ENCODE data around the gene PCDHGA7.
A peak's percentile ranks its signal among the peaks of the same experiment; 100 is the strongest.
"Not testable (repeated sequence)": the region's sequence is repeated elsewhere in the genome, so short reads cannot be mapped to it uniquely, and the experiment has no call there.

The PCDHGA7 gene

GRCh38 chr5:141382469-141383294 lies at the start of gene PCDHGA7:
Gene PCDHGA7, plus strand, starts transcription at chr5:141382742. Its CDS starts 158 bp downstream, at chr5:141382900.
- peak in 1 of 2 donors; percentile 9 for DNase-seq (ENCODE audit: low spot score in 2 of 2)
- ATAC-seq (ENCODE audit: low read depth) = no peak
- Mint-ChIP-seq H3K9me3 (peaks cover 7% of the 10 kb centered on the region), H3K27ac (no peak within 1 kb of the TSS), H3K36me3 (peaks cover 3% of the 10 kb centered on the region), H3K27me3 (peaks cover 21% of the 10 kb centered on the region), H3K4me1 (no peaks in the 10 kb centered on the region), H3K4me3 (peak within 1 kb of the TSS; percentile 78)

GRCh38 chr5:141338538-141339306 lies 43.8 kb upstream of the PCDHGA7 start, which contains the start of gene PCDHGA2:
Gene PCDHGA2, plus strand, starts transcription at chr5:141338760.
- Mint-ChIP-seq H3K9me3 (peaks cover 31% of the 10 kb centered on the region), H3K36me3 (peaks cover 10% of the 10 kb centered on the region)
- DNase-seq (ENCODE audit: low spot score in 2 of 2) = no peak

GRCh38 chr5:141340781-141341354 lies 41.7 kb upstream of the PCDHGA7 start:
- peaks cover 30% of the 10 kb centered on the region for H3K9me3 Mint-ChIP-seq
- H3K27me3 Mint-ChIP-seq = peaks cover 26% of the 10 kb centered on the region
- not testable (repeated sequence) for H3K36me3 Mint-ChIP-seq; H3K27ac Mint-ChIP-seq; ATAC-seq (ENCODE audit: low read depth); H3K4me1 Mint-ChIP-seq; DNase-seq (ENCODE audit: low spot score in 2 of 2); H3K4me3 Mint-ChIP-seq

More at GRCh38 chr5:141338538-141339306, 43.8 kb upstream of the PCDHGA7 start, which contains the start of gene PCDHGA2:
- Mint-ChIP-seq H3K4me3 (peak within 1 kb of the TSS; percentile 41), H3K4me1 (peaks cover 2% of the 10 kb centered on the region), H3K27ac (no peak within 1 kb of the TSS), H3K27me3 (peaks cover 32% of the 10 kb centered on the region)
- ATAC-seq (ENCODE audit: low read depth) = no peak

- Mint-ChIP-seq H3K27ac (no peak overlapping the region), H3K4me1 (no peaks in the 10 kb centered on the region), H3K4me3 (no peak overlapping the region), H3K27me3 (peaks cover 23% of the 10 kb centered on the region), H3K36me3 (peaks cover 7% of the 10 kb centered on the region), H3K9me3 (peaks cover 23% of the 10 kb centered on the region)
- ATAC-seq (ENCODE audit: low read depth) (no peak), DNase-seq (ENCODE audit: low spot score in 2 of 2) (no peak)
These were observed 39.8 kb upstream of the PCDHGA7 start for GRCh38 chr5:141342773-141343172.

- no peak for ATAC-seq (ENCODE audit: low read depth)
- no peak for DNase-seq (ENCODE audit: low spot score in 2 of 2)
- Mint-ChIP-seq H3K9me3 (peaks cover 20% of the 10 kb centered on the region), H3K27me3 (peaks cover 20% of the 10 kb centered on the region), H3K36me3 (peaks cover 7% of the 10 kb centered on the region), H3K4me3 (peak within 1 kb of the TSS; percentile 58), H3K4me1 (no peaks in the 10 kb centered on the region), H3K27ac (no peak within 1 kb of the TSS)
These were observed 39.1 kb upstream of the PCDHGA7 start, which contains the start of gene PCDHGA3 for GRCh38 chr5:141343242-141343952. Gene PCDHGA3, plus strand, starts transcription at chr5:141343829. Its CDS starts 205 bp downstream, at chr5:141344034.

- peaks cover 20% of the 10 kb centered on the region for H3K27me3 Mint-ChIP-seq
- H3K4me1 Mint-ChIP-seq = no peaks in the 10 kb centered on the region
- H3K9me3 Mint-ChIP-seq = peaks cover 18% of the 10 kb centered on the region
- ATAC-seq (ENCODE audit: low read depth) (no peak), DNase-seq (ENCODE audit: low spot score in 2 of 2) (no peak)
- H3K4me3 Mint-ChIP-seq = peak overlapping the region; percentile 58
- peaks cover 7% of the 10 kb centered on the region for H3K36me3 Mint-ChIP-seq
- no peak overlapping the region for H3K27ac Mint-ChIP-seq
These were observed 38.5 kb upstream of the PCDHGA7 start for GRCh38 chr5:141343953-141344463.

GRCh38 chr5:141345327-141345726 lies 37.2 kb upstream of the PCDHGA7 start:
- Mint-ChIP-seq H3K4me1 (no peaks in the 10 kb centered on the region), H3K27ac (no peak overlapping the region), H3K36me3 (peaks cover 5% of the 10 kb centered on the region), H3K27me3 (peaks cover 22% of the 10 kb centered on the region), H3K9me3 (peaks cover 17% of the 10 kb centered on the region), H3K4me3 (no peak overlapping the region)
- no peak for ATAC-seq (ENCODE audit: low read depth)
- DNase-seq (ENCODE audit: low spot score in 2 of 2) = no peak

- H3K4me1 Mint-ChIP-seq; ATAC-seq (ENCODE audit: low read depth); H3K36me3 Mint-ChIP-seq; DNase-seq (ENCODE audit: low spot score in 2 of 2); H3K4me3 Mint-ChIP-seq; H3K27ac Mint-ChIP-seq: not testable (repeated sequence)
- H3K27me3 Mint-ChIP-seq = peaks cover 21% of the 10 kb centered on the region
- H3K9me3 Mint-ChIP-seq = peaks cover 15% of the 10 kb centered on the region
These were observed 36.5 kb upstream of the PCDHGA7 start for GRCh38 chr5:141346017-141346416.

- H3K27ac Mint-ChIP-seq = no peak within 1 kb of the TSS
- H3K4me3 Mint-ChIP-seq = peak within 1 kb of the TSS; percentile 54
- DNase-seq (ENCODE audit: low spot score in 2 of 2) (no peak), ATAC-seq (ENCODE audit: low read depth) (peak; percentile 50)
- no peaks in the 10 kb centered on the region for H3K4me1 Mint-ChIP-seq
- peaks cover 16% of the 10 kb centered on the region for H3K9me3 Mint-ChIP-seq
- H3K27me3 Mint-ChIP-seq = peaks cover 22% of the 10 kb centered on the region
- H3K36me3 Mint-ChIP-seq = peaks cover 3% of the 10 kb centered on the region
These were observed 32.5 kb upstream of the PCDHGA7 start, which contains the start of gene PCDHGB1 for GRCh38 chr5:141349917-141350619. Gene PCDHGB1, plus strand, starts transcription at chr5:141350099. Its CDS starts 162 bp downstream, at chr5:141350261.

GRCh38 chr5:141351591-141351990 lies 31.0 kb upstream of the PCDHGA7 start:
- Mint-ChIP-seq H3K4me3 (no peak overlapping the region), H3K27ac (no peak overlapping the region), H3K9me3 (peaks cover 14% of the 10 kb centered on the region), H3K27me3 (peaks cover 24% of the 10 kb centered on the region), H3K4me1 (no peaks in the 10 kb centered on the region), H3K36me3 (peaks cover 3% of the 10 kb centered on the region)
- no peak for ATAC-seq (ENCODE audit: low read depth)
- DNase-seq (ENCODE audit: low spot score in 2 of 2) = no peak

- ATAC-seq (ENCODE audit: low read depth) (no peak), DNase-seq (ENCODE audit: low spot score in 2 of 2) (no peak)
- H3K27ac Mint-ChIP-seq = no peak within 1 kb of the TSS
- H3K4me1 Mint-ChIP-seq = no peaks in the 10 kb centered on the region
- H3K9me3 Mint-ChIP-seq = peaks cover 16% of the 10 kb centered on the region
- H3K4me3 Mint-ChIP-seq = no peak within 1 kb of the TSS
- peaks cover 26% of the 10 kb centered on the region for H3K27me3 Mint-ChIP-seq
- H3K36me3 Mint-ChIP-seq = peaks cover 4% of the 10 kb centered on the region
These were observed 27.6 kb upstream of the PCDHGA7 start, which contains the start of gene PCDHGA4 for GRCh38 chr5:141354900-141355469. Gene PCDHGA4, plus strand, starts transcription at chr5:141355021. Its CDS starts 87 bp downstream, at chr5:141355108.

- peaks cover 4% of the 10 kb centered on the region for H3K36me3 Mint-ChIP-seq
- no peaks in the 10 kb centered on the region for H3K4me1 Mint-ChIP-seq
- ATAC-seq (ENCODE audit: low read depth) = no peak
- H3K27ac Mint-ChIP-seq = no peak overlapping the region
- peaks cover 24% of the 10 kb centered on the region for H3K27me3 Mint-ChIP-seq
- H3K9me3 Mint-ChIP-seq = peaks cover 15% of the 10 kb centered on the region
- no peak overlapping the region for H3K4me3 Mint-ChIP-seq
- DNase-seq (ENCODE audit: low spot score in 2 of 2) = no peak
These were observed 26.9 kb upstream of the PCDHGA7 start for GRCh38 chr5:141355641-141356040.
